HT-29 (cell line): ENCODE data around the gene PALM. TPM values are rescaled to one million over a fixed set of nuclear protein-coding genes. Genes with fewer than 3 reads are reported as not detected.
A peak's percentile ranks its signal among the peaks of the same experiment; 100 is the strongest.
"Not testable (repeated sequence)": the region's sequence is repeated elsewhere in the genome, so short reads cannot be mapped to it uniquely, and the experiment has no call there.

Source experiments
- DNase-seq: peaks from one replicate; pipeline ENCODE4 v3.0.0-alpha.2; 2015; ENCODE audit warnings: low spot score
- total RNA-seq: library from RNA; depleted of rRNA; stranded (reverse); fragments of >200 nt; shearing (Covaris generic); gene quantifications from 2 replicates; pipeline ENCODE4 v1.2.3, GENCODE V29; 2014

PALM gene
- total RNA-seq, 1 experiment from 2014 or later, result not detected

- DNase-seq, result no peak
Observed at GRCh38 chr19:729965-730668, 21.4 kb downstream of the PALM start.

GRCh38 chr19:731000-731399, 22.3 kb downstream of the PALM start:
- no peak for DNase-seq

GRCh38 chr19:732148-733069, 23.7 kb downstream of the PALM start:
- DNase-seq, result no peak

DNA sequence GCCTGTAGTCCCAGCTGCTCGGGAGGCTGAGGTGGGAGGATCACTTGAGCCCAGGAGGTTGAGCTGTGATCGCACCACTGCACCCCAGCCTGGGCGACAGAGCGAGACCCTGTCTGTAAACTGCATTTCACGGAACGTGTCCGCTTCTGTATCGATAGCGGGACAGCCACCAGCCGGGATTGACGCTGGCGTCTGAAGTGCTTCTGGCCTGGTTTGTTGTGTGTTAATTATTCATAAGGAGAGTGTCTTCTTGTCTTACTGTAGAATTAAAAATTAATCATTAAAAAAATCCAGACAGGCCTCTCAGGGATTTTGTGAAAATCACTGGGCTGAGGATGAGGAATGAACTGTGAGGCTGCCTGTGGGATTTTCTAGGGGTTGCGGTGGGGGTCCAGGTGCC, 26.0 kb downstream of the PALM start:
- no peak for DNase-seq

DNA sequence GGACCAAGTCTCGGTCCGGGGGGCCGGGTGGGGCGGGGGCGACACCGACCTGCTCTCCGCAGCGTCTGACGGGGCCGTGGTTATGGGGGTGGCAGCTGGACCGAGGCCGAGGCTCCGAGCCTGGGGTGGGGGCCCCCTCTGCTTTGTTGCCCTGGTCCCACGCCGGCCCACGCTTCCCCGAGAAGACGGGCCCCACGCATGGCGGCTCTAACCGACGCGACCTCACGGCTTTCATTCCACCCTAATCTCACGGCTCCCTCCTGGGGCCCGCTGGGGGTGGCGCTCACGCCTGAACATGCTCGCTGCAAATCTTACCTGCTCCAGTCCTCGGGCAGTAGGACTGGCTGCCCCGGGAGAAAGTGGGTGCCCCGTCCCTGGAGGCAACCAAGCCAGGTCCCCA, 27.4 kb downstream of the PALM start:
- no peak for DNase-seq

GRCh38 chr19:737591-738093, 28.9 kb downstream of the PALM start:
- no peak for DNase-seq

DNA sequence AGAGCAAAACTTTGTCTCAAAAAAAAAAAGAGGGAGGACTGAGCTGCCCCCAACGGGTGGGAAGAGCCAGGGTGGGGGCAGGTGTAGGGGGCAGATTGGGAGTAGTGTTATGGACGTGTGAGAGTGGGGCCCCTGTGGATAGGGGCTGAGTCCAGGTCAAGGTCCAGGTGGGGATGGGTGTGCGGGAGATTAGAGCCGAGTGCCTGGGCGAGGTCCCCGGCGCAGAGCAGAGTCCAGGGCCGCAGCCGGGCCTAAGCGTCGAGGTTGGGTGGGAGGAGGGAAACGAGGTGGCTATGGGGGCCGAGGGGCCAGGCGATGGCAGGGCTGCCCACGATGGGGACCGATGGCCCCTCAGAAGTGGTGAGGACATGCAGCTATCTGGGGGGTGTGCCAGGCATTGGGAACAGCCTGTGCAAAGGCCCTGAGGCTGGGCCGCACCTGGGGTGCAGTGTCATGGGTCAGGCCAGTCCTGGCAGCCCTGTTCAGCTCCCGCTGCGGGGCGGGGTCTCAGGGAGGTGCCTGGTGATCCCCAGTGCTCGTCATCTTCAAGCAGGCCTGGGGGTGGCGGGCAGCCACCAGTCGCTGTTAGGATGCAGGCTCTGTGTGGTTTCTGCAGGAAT, 29.9 kb downstream of the PALM start:
- no peak for DNase-seq

DNA sequence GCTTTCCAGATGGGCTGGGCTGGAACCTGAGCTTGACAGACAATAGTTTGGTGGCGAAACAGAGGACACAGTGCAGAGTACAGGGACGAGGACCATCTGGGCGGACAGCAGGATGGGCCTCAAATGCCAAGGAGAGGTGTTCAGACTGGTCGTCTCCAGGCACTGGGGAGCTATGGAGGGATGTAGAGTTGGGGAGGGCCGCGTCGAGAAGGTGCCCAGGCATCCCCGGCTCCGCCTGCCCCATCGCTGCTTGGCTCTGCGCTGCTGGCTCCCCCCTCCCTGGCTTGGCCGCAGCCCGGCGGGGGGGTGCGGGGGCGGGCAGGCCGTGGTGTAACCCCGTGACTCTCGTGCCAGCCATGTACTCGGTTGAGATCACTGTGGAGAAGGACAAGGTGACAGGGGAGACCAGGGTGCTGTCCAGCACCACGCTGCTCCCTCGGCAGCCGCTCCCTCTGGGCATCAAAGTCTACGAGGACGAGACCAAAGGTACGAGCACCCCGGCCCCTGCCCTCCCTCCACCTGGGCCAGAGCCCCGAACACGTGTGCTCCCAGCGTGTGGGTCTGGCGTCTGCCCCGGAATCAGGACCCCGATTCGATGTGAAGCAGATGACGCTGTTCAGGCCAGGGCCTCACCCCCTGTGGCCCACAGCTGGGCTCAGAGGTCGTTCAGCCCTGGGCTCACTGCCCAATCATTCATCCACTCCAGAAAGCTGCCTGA, 31.4 kb downstream of the PALM start:
- no peak for DNase-seq

DNA sequence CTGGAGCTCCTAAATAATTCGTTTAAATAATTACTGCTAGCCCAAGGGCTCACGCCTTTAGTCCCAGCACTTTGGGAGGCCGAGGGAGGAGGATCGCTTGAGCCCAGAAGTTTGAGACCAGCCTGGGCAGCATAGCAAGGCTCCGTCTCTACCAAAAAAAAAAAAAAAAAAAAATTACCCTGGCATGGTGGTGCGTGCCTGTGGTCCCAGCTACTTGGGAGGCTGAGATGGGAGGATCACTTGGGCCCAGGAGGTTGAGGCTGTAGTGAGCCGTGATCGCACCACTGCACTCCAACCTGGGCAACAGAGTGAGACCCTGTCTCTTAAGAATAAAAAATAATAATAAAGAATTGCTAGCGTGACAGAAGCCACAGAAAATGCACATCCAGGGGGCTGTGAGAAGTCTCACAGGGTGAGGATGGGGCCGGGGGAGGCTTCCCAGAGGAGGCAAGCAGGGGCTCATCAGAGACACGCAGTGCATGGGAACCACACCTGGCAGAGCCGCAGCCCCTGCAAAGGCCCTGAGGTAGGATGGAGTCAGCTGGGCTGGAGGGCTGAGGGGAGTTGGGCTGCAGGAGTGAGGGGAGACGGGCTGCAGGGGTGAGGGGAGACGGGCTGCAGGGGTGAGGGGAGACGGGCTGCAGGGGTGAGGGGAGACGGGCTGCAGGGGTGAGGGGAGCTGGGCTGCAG, 32.2 kb downstream of the PALM start:
- DNase-seq, result not testable (repeated sequence)

DNA sequence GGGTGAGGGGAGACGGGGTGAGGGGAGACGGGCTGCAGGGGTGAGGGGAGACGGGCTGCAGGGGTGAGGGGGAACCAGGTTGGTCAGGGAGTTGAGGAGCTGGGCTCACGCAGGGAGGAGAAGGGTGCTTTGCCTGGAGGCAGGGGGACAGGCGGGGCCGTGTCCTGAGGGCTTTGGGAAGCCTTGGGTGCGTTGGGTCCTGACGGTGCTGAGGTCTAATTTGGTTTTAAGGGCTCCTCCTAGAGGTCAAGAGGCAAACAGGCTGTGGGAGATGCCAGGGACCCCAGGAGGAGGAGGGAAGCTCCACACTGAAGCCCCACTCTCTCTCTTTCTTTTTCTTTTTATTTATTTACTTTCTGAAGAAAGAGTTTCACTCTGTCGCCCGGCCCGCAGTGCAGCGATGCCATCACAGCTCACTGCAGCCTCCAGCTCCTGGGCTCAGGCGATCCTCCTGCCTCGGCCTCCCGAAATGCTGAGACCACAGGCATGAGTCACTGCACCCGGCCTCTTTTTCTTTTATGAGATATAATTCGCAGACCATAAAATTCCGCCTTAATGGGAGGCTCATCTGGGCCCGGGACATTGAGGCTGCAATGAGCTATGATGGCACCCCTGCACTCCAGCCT, 32.9 kb downstream of the PALM start:
- DNase-seq, result no peak

GRCh38 chr19:742540-743075, 33.9 kb downstream of the PALM start:
- no peak for DNase-seq

DNA sequence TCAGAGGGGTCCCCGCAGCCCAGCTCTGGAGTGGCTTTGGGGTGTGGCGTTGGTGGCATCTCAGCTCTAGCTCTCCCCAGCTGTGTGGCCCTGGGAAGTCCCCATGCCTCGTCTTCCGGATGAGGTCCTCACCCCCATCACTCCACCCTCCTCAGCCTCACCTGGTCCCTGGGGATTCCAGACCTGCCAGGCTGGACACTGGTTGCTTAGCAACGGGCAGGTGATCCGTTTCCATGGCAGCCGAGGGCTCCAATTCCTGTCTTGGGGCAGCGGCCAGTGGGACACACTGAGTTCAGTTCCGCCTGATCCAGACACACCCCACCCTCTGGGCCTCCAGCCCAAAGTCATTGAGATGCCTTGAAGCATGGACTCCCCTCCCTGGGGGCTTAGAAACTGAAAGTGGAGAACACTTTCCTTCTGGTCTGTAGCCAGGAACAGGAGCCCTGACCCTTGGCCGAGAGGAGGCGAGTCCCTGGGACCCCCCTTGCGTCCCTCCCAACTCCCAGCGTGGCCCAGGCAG, 34.5 kb downstream of the PALM start:
- no peak for DNase-seq

- DNase-seq, result not testable (repeated sequence)
Observed at GRCh38 chr19:745138-745537, 36.4 kb downstream of the PALM start.

DNA sequence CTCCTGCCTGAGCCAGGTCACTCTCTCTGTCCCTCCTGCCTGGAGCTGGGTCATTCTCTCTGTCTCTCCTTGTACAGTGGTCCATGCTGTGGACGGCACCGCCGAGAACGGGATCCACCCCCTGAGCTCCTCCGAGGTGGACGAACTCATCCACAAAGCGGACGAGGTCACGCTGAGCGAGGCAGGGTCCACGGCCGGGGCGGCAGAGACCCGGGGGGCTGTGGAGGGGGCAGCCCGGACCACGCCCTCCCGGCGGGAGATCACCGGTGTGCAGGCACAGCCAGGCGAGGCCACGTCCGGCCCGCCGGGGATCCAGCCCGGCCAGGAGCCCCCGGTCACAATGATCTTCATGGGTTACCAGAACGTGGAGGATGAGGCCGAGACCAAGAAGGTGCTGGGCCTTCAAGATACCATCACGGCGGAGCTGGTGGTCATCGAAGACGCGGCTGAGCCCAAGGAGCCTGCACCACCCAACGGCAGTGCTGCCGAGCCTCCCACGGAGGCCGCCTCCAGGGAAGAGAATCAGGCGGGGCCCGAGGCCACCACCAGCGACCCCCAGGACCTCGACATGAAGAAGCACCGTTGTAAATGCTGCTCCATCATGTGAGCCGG, 37.6 kb downstream of the PALM start:
- no peak for DNase-seq

DNA sequence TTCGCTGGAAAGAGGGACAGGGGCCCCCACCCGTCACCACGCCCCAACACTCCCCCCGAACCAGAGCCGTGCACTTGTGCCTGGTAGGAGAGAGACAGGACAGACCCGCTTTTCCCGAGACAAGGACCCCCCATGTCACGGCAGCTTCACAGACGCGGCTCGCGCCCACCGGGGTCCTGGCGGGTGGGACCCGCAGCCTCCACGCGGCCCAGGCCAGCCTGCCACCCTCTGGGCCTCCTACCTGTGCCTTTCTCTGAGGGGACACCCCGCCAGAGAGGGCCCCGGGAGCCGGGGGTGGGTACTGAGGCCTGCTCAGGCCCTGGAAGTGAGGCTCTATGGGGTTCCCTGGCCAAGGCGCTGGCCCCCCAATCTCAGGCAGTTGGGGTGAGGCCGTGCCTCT, 38.2 kb downstream of the PALM start:
- no peak for DNase-seq

GRCh38 chr19:747432-748273, 38.9 kb downstream of the PALM start:
- no peak for DNase-seq

DNA sequence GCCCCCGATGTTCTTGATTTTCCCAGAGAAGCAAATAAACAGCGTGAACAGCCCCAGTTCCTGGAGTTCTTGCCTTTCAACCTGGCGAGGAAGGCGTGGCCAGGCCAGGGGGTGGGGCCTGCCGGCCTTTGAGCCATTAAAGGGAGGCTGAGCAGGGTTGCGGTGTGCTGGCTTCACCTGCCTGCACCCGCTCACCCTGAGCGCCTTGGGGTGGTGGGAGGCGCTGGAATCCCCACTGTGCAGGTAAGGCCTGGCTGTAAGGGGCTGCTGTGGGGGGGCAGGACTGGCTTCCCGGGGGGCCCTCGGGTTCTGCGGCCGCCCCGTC, 39.5 kb downstream of the PALM start:
- peak; percentile 67 for DNase-seq

DNA sequence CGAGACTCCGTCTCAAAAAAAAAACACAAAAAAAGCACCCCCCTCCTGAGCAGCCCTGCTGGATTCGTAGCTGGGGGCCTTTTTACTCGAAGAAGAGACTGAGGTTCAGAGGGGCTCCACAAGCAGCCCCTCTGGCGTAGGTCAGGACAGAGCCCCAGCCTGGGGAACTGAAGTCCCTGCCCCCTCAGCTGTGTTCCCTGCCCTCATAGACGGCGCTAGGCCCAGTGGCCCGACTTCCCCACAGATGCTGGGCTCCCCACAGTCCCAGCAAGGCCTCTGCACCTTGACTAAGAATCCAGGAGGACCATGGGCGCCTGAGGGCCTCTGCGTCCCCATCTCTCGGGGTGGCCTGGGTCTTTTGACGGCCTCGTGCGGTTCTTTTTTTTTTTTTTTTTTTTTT, 41.1 kb downstream of the PALM start:
- DNase-seq, result no peak
